DMS79 (cell line): ENCODE measurements around the gene CC2D2A.
"Not testable (repeated sequence)": the region's sequence is repeated elsewhere in the genome, so short reads cannot be mapped to it uniquely, and the experiment has no call there.

Experiments used
- DNase-seq: peaks from one replicate; lab custom pipeline; 2025; lab: John Stamatoyannopoulos, UW

CC2D2A gene

GRCh38 chr4:15557786-15558550 is 88.3 kb downstream of the CC2D2A start:
- no peak for DNase-seq

- DNase-seq = no peak
These were observed 88.9 kb downstream of the CC2D2A start for GRCh38 chr4:15558561-15558960.

- no peak for DNase-seq
These were observed 92.4 kb downstream of the CC2D2A start for GRCh38 chr4:15562114-15562513.

- DNase-seq = no peak
These were observed 92.9 kb downstream of the CC2D2A start for GRCh38 chr4:15562623-15563022.

GRCh38 chr4:15563871-15564270 is 94.2 kb downstream of the CC2D2A start:
- no peak for DNase-seq

GRCh38 chr4:15568821-15569220 is 99.1 kb downstream of the CC2D2A start:
- no peak for DNase-seq

GRCh38 chr4:15569746-15570145 is 100.1 kb downstream of the CC2D2A start:
- no peak for DNase-seq

- no peak for DNase-seq
These were observed 106.3 kb downstream of the CC2D2A start for GRCh38 chr4:15575966-15576365.

GRCh38 chr4:15577508-15577907 is 107.8 kb downstream of the CC2D2A start:
- no peak for DNase-seq

- no peak for DNase-seq
These were observed 115.1 kb downstream of the CC2D2A start for GRCh38 chr4:15584785-15585184.

- DNase-seq = no peak
These were observed 115.6 kb downstream of the CC2D2A start for GRCh38 chr4:15585331-15585730.

- no peak for DNase-seq
These were observed 116.4 kb downstream of the CC2D2A start for GRCh38 chr4:15586066-15586465.

- no peak for DNase-seq
These were observed 118.0 kb downstream of the CC2D2A start for GRCh38 chr4:15587649-15588048.

- DNase-seq = no peak
These were observed 123.1 kb downstream of the CC2D2A start for GRCh38 chr4:15592799-15593198.

- no peak for DNase-seq
These were observed 129.0 kb downstream of the CC2D2A start for GRCh38 chr4:15598644-15599043.

- DNase-seq = no peak
These were observed 130.5 kb downstream of the CC2D2A start for GRCh38 chr4:15600176-15600575.

- DNase-seq = no peak
These were observed 132.2 kb downstream of the CC2D2A start for GRCh38 chr4:15601862-15602261.

GRCh38 chr4:15605537-15605936 is 135.9 kb downstream of the CC2D2A start:
- DNase-seq = no peak

GRCh38 chr4:15610855-15611254 is 141.2 kb downstream of the CC2D2A start:
- no peak for DNase-seq

GRCh38 chr4:15612136-15612535 is 142.5 kb downstream of the CC2D2A start:
- no peak for DNase-seq

- not testable (repeated sequence) for DNase-seq
These were observed 145.2 kb downstream of the CC2D2A start for GRCh38 chr4:15614891-15615290.

GRCh38 chr4:15617407-15617806 is 147.7 kb downstream of the CC2D2A start:
- not testable (repeated sequence) for DNase-seq

- DNase-seq = no peak
These were observed 167.1 kb downstream of the CC2D2A start for GRCh38 chr4:15636818-15637217.

- no peak for DNase-seq
These were observed 168.7 kb downstream of the CC2D2A start for GRCh38 chr4:15638418-15638817.
